KMS-11 (cell line): ENCODE measurements around the gene TREX2.

Source experiments
- H2AFZ ChIP-seq: fragments of 200-600 bp; sonication (generic); 2 replicates; pipeline ENCODE4 v1.6.1; 2016; ENCODE audit warnings: antibody characterized with exemption, mixed run types, low read depth
- H3K27ac ChIP-seq: fragments of 200-600 bp; sonication (generic); 2 replicates; pipeline ENCODE4 v1.6.1; 2016; ENCODE audit warnings: mild to moderate bottlenecking, mixed run types
- H3K27me3 ChIP-seq: fragments of 200-600 bp; sonication (generic); 2 replicates; pipeline ENCODE4 v1.6.1; 2017; ENCODE audit warnings: mild to moderate bottlenecking, low read depth, mixed run types, moderate library complexity; ENCODE audit not compliant: insufficient read depth
- H3K36me3 ChIP-seq: fragments of 200-600 bp; sonication (generic); 2 replicates; pipeline ENCODE4 v1.6.1; 2017; ENCODE audit warnings: mild to moderate bottlenecking, mixed run types; ENCODE audit not compliant: insufficient read depth
- H3K4me1 ChIP-seq: fragments of 200-600 bp; sonication (generic); 2 replicates; pipeline ENCODE4 v1.6.1; 2016; ENCODE audit warnings: mild to moderate bottlenecking, low read depth, mixed run types; ENCODE audit not compliant: poor library complexity, severe bottlenecking
- H3K4me2 ChIP-seq: fragments of 200-600 bp; sonication (generic); 2 replicates; pipeline ENCODE4 v1.7.0; 2016; ENCODE audit warnings: mild to moderate bottlenecking, mixed run types
- H3K4me3 ChIP-seq: fragments of 200-600 bp; sonication (generic); IDR thresholded peaks from 2 replicates; pipeline ENCODE4 v1.6.1; 2017; ENCODE audit warnings: low read depth, low read length, mixed read lengths; ENCODE audit not compliant: insufficient read depth
- H3K79me2 ChIP-seq: fragments of 200-600 bp; sonication (generic); 2 replicates; pipeline ENCODE4 v1.6.1; 2016; ENCODE audit warnings: low read depth, mixed run types; ENCODE audit not compliant: insufficient read depth
- H3K9ac ChIP-seq: fragments of 200-600 bp; sonication (generic); 2 replicates; pipeline ENCODE4 v1.6.1; 2016; ENCODE audit warnings: mild to moderate bottlenecking, mixed run types
- H4K20me1 ChIP-seq: fragments of 200-600 bp; sonication (generic); 2 replicates; pipeline ENCODE4 v1.6.1; 2016; ENCODE audit warnings: mild to moderate bottlenecking, mixed run types; ENCODE audit not compliant: insufficient read depth
- TF ChIP-seq, protein P1 (sequence below): fragments of 200-600 bp; sonication (generic); conservative IDR thresholded peaks from 2 replicates; pipeline ENCODE4 v1.6.1; 2017; ENCODE audit warnings: low read depth, mild to moderate bottlenecking, antibody characterized with exemption, low read length, moderate library complexity, mixed read lengths

TREX2 gene

GRCh38 chrX:153395613-153396319 is 50.1 kb downstream of the TREX2 start:
- no peak overlapping the region for H3K4me2 ChIP-seq
- no peak overlapping the region for H3K27ac ChIP-seq
- H3K79me2 ChIP-seq = no peaks in the 10 kb centered on the region
- no peaks in the 10 kb centered on the region for H3K4me1 ChIP-seq
- no peaks in the 10 kb centered on the region for H3K36me3 ChIP-seq
- H3K27me3 ChIP-seq = no peaks in the 10 kb centered on the region
- no peaks in the 10 kb centered on the region for H4K20me1 ChIP-seq
- no peak overlapping the region for H3K4me3 ChIP-seq
- H3K9ac ChIP-seq = no peak overlapping the region
- TF ChIP-seq, protein P1, sequence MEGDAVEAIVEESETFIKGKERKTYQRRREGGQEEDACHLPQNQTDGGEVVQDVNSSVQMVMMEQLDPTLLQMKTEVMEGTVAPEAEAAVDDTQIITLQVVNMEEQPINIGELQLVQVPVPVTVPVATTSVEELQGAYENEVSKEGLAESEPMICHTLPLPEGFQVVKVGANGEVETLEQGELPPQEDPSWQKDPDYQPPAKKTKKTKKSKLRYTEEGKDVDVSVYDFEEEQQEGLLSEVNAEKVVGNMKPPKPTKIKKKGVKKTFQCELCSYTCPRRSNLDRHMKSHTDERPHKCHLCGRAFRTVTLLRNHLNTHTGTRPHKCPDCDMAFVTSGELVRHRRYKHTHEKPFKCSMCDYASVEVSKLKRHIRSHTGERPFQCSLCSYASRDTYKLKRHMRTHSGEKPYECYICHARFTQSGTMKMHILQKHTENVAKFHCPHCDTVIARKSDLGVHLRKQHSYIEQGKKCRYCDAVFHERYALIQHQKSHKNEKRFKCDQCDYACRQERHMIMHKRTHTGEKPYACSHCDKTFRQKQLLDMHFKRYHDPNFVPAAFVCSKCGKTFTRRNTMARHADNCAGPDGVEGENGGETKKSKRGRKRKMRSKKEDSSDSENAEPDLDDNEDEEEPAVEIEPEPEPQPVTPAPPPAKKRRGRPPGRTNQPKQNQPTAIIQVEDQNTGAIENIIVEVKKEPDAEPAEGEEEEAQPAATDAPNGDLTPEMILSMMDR = no peak
- no peak overlapping the region for H2AFZ ChIP-seq

GRCh38 chrX:153394612-153395011 is 51.2 kb downstream of the TREX2 start:
- no peaks in the 10 kb centered on the region for H3K27me3 ChIP-seq
- no peaks in the 10 kb centered on the region for H3K36me3 ChIP-seq
- no peak overlapping the region for H2AFZ ChIP-seq
- no peak overlapping the region for H3K9ac ChIP-seq
- H4K20me1 ChIP-seq = no peaks in the 10 kb centered on the region
- no peak overlapping the region for H3K27ac ChIP-seq
- no peaks in the 10 kb centered on the region for H3K4me1 ChIP-seq
- no peaks in the 10 kb centered on the region for H3K79me2 ChIP-seq
- no peak overlapping the region for H3K4me2 ChIP-seq
- no peak overlapping the region for H3K4me3 ChIP-seq
- TF ChIP-seq, protein P1 = no peak
